Anterior cingulate cortex (tissue), 58 donors: Measurements from ENCODE around the gene TRPM6.

ENCODE experiments used
- DNase-seq, 58 donors: peaks; one replicate each; lab custom pipeline; 2025; lab: John Stamatoyannopoulos, UW

Gene TRPM6

GRCh38 chr9:74777136-74777879 is 110.4 kb downstream of the TRPM6 start:
- DNase-seq = peak in 43 of 58 donors; percentile 5 to 73 (median 25)

DNA sequence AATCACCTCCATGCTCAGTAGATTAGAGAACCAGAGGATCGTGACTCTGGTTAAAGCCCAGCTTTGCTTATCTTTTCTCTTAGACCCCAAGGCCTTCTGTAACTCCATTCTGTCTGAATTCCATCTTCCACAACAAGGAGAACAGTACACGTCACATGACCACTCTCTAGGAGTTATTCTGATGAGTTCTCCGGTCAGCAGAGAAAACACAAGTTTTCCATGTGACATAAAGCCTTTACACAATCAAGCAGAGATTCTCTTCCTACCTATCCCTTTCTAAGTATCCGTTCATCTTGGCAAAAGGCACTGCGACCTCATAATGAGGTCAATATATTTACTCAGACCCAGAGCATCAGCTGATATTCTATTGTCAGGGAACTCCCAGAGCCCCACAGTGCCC is 112.3 kb downstream of the TRPM6 start:
- no peak for DNase-seq

GRCh38 chr9:74773886-74774479 is 113.7 kb downstream of the TRPM6 start:
- peak in 53 of 58 donors; percentile 12 to 90 (median 55) for DNase-seq

DNA sequence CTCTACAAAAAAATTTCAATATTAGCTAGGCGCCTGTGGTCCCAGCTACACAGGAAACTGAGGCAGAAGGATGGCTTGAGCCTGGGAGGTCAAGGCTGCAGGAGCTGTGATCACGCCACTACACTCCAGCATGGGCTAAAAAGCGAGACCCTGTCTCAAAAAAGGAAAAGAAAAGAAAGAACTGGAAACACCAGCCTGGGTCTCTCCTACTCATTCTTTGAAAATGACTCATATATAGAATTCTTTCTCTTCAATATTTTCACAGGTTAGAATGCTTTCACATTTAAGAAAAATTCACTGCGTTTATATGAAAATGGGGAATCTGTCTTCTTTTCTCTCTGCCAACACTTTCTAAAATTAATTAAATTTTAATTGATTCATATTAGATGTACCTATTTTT is 115.6 kb downstream of the TRPM6 start:
- DNase-seq = no peak

GRCh38 chr9:74771672-74772071 is 116.0 kb downstream of the TRPM6 start:
- DNase-seq = no peak

GRCh38 chr9:74771262-74771585 is 116.5 kb downstream of the TRPM6 start:
- DNase-seq = no peak

- no peak for DNase-seq
Measured at GRCh38 chr9:74770508-74771261, 117.0 kb downstream of the TRPM6 start.

- DNase-seq = no peak
Measured at GRCh38 chr9:74765481-74765971, 122.2 kb downstream of the TRPM6 start.

- no peak for DNase-seq
Measured at GRCh38 chr9:74762950-74763349, 124.8 kb downstream of the TRPM6 start.

GRCh38 chr9:74760031-74760700 is 127.6 kb downstream of the TRPM6 start:
- no peak for DNase-seq

DNA sequence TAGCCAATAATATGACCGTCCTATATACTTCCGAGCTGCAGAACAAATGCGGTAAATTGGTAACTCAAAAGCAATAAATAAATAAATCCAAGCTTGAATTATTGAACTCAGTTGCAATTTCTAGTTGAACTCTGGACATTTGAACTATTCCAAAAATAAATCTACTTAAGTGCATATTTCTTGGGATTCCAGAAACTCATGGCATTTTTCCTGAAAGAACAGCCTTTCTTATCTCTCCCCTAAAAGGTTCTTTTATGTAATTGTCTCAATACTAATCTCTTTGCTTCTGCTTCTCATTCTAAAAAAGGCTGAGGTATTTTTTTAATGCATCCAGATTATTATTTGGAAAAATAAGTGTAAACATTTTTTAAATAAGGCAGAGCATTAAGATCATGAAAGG is 131.7 kb downstream of the TRPM6 start:
- DNase-seq = no peak

- peak in 6 of 58 donors; percentile 12 to 50 (median 31) for DNase-seq
Measured at GRCh38 chr9:74755355-74755754, 132.4 kb downstream of the TRPM6 start.

- no peak for DNase-seq
Measured at GRCh38 chr9:74753650-74754049, 134.1 kb downstream of the TRPM6 start.

GRCh38 chr9:74748966-74749365 is 138.8 kb downstream of the TRPM6 start:
- no peak for DNase-seq

DNA sequence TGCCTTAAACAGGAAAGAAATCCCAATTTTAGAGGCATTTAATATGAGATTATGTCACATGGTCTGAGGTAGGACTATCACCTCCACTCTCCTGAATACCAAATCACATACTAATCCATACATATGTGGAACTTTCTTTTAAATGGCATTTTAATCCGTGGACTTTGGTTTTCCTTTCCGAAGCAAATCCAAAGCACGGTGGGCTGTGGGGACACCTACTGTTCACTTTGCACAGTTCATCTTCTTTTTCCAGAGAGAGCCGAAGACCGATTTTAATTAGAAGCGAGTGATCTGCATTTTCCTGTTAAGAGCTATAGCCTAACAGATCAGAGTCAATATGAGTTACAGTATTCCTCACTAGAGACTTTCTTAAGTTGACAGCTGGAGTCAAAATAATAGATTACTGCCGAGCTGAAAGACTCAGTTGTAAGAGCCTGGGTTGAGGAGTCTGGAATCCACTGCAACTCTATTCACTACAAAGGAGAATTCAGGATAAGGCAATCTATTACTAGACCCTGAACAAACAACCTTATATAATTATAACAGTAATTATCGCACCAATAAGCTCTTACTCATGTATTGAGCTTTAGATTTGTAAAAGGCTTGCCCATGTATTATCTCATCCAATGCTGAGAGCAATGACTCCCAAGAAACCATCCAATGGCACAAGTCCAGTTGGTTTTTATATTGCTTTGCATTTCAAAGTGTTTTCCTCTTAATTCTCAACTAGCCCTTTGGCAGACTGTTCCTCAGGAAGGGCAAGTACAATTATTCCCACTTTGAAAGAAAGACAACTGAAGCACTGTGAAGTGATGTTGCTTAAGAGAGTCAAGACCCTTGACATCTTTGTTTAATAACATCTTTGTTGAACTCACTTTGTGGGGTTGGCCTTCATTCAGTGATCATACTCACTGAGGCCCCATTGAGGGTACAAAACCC is 144.7 kb downstream of the TRPM6 start:
- DNase-seq = peak in 25 of 58 donors; percentile 2 to 58 (median 16)

GRCh38 chr9:74742191-74742790 is 145.4 kb downstream of the TRPM6 start:
- DNase-seq = no peak

- no peak for DNase-seq
Measured at GRCh38 chr9:74736646-74737045, 151.1 kb downstream of the TRPM6 start.

- DNase-seq = no peak
Measured at GRCh38 chr9:74735761-74736160, 152.0 kb downstream of the TRPM6 start.

- peak in 1 of 58 donors; percentile 4 for DNase-seq
Measured at GRCh38 chr9:74729136-74729695, 158.5 kb downstream of the TRPM6 start.
